T-helper 2 cell treated with Interferon-gamma antibody and Interleukin-4, amounts not matched to agents 100 ng/mL and 5 ng/mL, for 36 hours (primary cell): ENCODE results near the gene PPM1G. TPM values are rescaled to one million over a fixed set of nuclear protein-coding genes. Genes with fewer than 3 reads are reported as not detected.

Experiments
- intact Hi-C: fragments of 100-400 bp; cut with micrococcal nuclease; formaldehyde crosslinking; loops from one replicate; pipeline ENCODE4 v1.15.1; 2023
- total RNA-seq: library from RNA; stranded (reverse); gene quantifications from 2 replicates; pipeline ENCODE4 v1.2.3, GENCODE V29; 2022

The PPM1G gene
- total RNA-seq, 1 donor from 2014 or later: 120 TPM

DNA sequence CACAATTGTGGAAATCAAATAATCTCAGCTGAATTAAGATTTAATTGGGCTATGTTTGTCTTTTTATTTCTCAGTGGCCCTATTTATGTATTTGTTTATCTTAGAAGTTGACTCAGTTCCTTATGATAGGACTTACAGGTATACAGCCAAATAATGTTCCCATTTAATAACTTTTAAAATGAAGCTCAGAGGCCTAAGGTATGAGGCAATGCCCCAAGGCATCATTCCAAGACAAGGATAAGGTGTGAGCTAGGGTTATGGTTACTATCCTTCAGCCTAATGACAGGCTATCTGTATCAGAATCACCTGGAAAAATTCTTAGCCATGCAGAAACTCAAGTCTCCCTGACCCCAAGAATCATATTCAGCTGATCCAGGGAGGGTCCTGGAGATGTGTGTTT, 11.6 kb upstream of the PPM1G start:
- intact Hi-C loops: no loop called here

DNA sequence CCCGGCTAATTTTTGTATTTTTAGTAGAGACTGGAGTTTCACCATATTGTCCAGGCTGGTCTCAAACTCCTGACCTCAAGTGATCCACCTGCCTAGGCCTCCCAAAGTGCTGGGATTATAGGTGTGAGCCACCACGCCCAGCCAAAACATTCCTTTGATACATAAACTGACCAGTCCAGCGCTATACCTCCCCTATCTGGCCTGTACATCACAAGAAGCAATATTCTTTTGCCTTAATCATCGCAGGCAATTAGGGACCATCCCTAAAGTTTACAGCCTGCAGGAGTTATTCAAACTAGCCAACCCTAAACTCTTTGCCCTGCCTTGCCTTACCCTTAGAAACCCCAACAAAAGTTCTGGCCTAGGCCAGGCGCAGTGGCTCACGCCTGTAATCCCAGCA, 6.8 kb upstream of the PPM1G start:
- intact Hi-C loops: no loop called here

DNA sequence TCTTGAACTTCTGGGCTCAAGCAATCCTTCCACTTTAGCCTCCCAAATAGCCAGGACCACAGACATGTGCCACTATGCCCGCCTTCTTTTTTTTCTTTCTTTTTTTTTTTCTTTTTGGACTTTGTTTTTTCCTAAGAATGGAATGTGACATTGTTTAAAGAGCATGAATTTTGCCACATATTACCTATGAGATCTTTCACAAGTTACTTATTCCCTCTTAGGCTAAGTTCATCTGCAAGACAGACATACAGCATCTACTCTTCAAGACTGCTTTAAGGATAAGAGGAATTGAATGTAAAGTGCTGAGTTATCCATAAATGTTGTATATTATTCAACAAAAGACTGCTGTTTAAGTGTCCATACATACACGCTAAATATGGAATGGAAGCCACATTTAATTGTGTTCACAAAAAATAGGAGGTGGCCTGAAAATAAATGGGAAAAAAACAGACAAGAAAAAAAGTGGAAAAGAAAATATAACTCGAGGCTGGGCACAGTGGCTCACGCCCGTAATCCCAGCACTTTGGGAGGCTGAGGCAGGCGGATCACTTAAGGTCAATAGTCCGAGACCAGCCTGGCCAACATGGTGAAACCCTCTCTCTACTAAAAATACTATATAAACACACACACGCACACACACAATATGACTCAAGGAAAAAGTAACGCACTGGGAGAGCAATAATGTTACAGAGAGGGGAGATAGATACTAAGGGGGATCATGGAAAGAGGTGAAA, 3.2 kb upstream of the PPM1G start:
- intact Hi-C loops: no loop called here

DNA sequence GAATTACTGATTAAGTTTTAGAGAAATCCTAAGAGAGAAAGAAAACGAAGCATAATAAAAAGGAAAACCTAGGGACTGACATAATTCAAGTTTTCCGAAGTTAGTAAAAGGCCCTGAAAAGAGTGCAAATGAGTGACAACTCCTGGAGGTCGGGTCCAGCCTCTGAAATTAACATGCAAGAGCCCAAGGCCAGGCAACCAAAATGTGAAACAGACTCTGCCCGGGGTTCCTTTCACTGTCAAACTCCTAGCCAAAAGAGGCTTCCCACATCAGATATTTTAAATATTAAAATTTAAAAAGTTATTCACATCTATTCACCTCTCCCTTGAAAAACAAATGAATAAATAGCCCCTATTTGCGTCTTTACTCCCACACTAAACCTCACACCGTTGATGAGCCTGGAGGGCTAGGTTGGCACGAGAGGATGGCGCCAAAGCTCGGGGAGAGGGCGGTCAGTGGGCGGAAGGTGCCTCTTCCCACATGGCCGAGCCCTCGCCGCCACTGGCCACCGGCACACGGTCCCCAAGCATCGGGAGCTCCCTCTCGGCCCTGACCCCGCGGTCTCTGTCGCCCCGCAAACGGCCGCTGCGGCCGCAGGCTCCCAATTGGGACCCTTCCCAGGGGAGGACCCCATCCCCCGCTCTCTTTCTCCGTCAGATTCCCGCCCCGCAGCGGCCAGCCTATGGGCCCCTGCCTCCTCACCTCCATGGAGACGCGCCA, 630 bp downstream of the PPM1G start:
- intact Hi-C loops: loop anchor here (1.0 to 10.0 kb wide), 8 partner anchors 20 to 275 kb away; partner anchors contain the start of genes EIF2B4, GTF3C2, IFT172 and NRBP1

DNA sequence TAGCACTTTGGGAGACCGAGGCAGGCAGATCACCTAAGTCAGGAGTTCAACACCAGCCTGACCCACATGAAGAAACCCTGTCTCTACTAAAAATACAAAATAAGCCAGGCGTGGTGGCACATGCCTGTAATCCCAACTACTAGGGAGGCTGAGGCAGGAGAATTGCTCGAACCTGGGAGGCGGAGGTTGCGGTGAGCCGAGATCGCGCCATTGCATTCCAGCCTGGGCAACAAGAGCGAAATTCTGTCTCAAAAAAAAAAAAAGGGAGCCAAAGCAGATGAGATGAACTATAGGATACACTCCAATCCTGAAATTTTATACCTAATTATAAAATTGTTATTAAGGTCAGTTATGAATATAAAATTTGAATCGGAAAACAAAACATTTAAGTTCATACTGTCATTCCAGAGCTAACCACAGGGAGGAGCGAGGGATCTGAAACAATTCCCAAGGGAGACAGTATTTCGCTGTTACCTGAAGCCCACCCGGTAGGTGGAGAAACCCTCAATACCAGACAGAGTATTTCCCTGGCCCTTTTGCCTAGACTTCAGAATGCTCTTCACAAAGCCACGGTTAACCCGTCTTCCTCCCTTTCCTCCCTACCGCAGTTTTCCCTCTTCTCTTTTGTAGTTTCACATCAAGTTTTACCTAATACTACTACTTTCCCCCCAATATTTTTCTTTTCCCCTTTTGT, 1.4 kb downstream of the PPM1G start:
- intact Hi-C loops: loop anchor here (10.0 kb wide), 1 partner anchor 257 kb away; the partner anchor contains the start of genes SLC4A1AP and SUPT7L

DNA sequence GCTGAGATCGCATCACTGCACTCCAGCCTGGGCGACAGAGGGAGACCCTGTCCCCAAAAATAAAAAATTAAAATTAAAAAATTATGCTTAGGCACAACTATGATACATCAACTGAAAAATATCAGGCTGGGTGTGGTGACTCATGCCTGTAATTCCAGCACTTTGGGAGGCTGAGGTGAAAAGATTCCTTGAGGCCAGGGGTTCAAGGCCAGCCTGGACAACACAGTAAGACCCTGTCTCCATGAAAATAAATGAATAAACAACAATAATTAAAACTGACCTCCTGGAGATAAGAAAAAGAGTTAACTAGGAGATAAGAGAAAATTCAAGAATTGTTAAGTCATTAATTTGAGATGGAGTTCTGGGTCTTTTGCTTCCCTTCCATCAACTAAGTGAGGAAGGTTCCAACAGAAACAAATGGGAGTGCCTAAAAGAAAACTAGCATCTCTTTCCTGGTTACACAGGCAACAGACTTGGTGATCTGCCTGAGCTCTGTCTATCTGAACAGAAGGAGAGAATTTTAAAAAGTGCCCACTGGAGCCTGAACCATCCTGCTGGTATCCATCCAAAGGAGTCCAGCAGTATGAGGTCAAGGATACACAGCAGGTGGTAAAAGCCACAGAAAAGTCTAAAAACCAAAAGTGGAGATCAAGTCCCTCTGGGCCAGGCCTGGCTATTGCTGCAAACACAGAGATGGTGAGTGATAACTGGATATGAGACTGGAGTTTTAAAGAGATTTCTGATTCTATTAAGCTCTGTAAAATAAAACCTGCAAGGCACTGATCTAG, 8.8 kb downstream of the PPM1G start:
- intact Hi-C loops: loop anchor here (10.0 kb wide), 1 partner anchor 264 kb away; the partner anchor contains the start of genes SLC4A1AP and SUPT7L

DNA sequence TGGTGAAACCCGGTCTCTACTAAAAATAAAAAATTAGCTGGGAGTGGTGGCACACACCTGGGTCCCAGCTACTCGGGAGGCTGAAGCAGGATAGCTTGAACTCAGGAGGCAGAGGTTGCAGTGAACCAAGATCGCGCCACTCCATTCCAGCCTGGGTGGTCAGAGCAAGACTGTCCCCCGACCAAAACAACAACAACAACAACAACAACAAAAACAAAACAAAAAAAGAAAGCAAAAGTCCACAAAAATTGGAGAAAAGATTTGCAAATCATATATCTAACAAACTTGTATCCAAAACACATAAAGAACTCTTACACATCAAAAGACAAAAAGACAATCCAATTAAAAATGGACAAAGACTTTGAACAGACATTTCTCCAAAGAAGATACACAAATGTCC, 10.4 kb downstream of the PPM1G start:
- intact Hi-C loops: no loop called here

DNA sequence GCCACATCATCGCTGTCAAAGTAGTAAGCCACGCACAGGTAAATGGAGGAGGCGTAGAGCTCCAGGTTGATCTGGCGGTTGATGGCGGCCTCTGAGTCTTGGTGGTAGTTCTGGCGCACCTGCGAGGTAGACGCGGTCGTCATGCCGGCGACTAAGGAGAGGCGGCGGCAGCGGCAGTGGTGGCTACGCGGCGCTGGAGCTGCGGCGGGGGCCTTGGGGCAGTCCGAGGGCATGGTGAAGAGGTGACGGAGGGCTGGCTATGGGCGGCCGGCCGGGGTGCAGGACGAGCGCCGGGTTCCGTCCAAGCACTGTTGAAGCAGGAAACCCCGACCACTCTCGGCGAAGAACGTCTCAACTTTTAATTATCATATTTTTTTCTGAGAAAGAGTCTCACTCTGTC, 16.2 kb downstream of the PPM1G start:
- intact Hi-C loops: no loop called here

DNA sequence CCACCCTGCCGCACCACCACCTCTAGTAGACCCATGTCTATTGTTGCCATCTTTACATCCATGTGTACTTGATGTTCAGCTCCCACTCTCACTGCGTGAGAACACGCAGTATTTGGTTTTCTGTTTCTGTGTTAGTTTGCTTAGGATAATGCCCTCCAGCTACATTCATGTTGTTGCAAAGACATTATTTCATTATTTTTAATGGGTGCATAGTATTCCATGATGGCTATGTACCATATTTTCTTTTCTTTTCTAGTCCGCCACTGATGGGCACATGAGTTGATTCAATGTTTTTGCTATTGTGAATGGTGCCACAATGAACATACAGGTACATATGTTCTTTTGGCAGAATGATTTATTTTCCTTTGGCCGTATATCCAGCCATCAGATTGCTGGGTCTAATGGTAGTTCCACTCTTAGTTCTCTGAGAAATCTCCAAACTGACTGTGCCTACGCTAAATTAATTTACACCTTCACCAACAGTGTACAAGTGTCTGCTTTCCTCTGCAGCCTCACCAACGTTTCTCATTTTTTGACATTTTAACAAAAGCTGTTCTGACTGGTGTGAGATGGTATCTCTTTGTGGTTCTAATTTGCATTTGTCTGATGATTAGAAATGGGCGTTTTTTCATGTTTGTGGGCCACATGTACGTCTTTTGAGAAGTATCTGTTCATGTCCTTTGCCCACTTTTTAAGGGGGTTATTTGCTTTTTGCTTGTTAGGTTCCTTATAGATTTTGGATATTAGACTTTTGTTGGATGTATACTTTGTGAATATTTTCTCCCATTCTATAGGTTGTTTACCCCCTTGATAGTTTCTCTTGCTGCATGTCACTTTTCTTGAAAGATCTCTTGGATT, 18.3 kb downstream of the PPM1G start:
- intact Hi-C loops: no loop called here

DNA sequence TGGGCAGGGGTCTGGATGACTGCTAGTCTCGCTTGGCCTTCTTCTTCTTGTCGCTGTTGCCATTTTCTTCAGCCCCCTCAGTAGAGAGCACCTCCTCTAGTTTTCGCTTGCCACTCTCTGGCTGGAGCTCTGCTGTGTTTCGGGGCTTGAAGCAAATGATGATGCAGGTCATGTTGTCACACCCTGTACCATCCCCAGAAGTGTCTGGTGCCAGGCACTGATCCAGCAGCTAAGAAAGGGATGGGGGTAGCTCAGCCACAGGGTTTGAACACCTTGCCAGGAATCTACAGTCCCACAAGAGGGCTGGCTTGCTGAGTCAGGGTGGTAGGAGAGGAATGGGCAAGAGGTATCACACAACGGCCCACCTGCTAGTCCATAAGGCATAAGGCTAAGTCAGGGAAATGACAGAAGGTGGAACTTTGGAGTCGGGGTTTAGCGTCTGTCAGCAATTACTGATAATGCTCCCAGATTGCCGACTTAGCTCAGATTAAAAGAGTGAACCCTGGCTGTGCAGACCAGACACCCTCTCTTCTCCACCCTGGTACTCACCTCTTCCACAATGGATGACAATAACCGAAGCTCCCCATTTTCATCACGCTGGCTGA, 27.7 kb downstream of the PPM1G start:
- intact Hi-C loops: no loop called here

DNA sequence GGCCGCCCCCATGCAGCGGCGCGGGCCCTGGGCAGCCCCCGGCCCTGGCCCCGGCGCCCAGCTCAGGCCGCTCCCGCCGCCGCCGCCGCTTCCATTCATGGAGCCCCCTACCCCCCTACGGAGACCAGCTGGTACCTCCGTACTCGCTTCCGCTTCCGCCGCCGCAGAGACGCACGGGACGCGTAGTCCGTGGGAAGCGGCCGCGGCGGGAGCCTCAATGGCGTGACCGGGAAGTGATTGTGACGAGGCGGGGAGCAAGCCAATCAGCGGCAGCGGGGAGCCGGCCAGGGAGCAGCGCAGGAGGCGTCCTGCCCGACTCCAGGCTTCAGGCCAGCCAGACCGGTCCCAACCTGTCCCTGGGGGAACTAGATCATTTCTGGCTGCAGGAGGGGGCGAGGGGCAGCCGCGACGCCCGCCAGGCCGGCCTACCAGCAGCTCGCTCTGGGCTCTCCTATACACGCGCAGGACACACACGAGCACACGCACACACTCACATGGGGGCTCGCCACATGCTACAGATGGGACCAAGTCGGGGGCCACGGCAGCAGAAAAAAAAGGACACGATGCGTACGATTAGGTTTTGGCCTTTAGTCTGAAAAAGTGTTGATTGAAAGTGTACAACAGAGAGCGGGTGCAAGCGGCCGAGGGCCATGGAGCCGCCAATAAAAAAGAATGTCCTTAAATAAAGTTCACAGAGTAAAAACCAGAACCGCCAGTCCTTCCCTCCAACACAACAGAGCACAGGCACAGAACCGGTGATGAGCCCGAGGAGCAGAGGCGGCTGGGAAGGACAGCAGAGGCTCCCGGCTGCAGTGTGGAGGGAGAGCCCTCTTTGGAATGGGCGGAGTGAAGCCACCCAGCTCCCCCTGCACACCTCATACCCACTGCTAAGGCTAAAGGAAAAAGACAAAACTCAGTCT, 28.5 kb downstream of the PPM1G start, which contains the start of gene ZNF513:
ZNF513 (minus strand) TSS at position 109 of the 920 bp plus-strand sequence. CDS start 208 bp downstream, outside the sequence.
- intact Hi-C loops: loop anchor here (1.0 kb wide), 4 partner anchors 11 to 47 kb away; partner anchors contain the start of genes EIF2B4, GTF3C2, NRBP1 and PPM1G

DNA sequence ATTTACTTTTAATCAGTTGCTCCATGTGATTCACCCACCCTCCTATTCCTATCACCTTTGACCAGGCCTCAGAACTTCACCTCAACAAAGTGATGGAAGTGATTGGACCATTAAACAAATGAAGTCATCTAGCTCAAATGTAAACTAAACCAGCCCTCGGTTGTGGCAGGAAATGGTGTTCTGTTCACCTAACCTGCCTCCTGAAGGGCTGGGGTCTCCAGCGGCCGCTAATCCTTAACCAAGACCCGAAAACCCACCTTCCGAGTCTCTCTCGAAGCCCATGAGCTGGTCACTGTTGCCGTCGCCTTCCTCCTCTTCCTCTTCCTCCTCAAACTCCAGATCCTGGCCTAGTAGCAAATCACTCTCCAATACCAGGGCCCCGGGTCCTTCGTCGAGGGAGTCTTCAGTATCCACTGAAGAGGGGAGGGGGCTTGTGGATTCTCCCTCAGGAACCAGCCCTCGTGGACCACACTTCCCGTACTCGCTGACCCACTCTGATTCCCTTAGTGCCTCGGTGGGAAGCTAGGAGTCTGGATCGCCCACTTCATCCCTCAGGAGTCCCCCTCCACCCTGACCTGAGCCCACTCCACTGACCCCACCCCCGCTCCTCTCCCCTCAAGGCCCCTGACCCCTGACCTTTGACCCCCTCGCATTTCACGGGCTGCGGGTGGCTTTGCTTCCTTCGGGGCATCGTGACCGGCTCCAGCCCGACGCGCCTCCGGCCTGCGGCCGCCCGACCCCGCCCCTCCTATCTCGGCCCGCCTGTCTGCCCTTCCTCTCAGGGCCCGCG, 29.4 kb downstream of the PPM1G start:
- intact Hi-C loops: loop anchor here (1.0 kb wide), 4 partner anchors 10 to 48 kb away; partner anchors contain the start of genes EIF2B4, GTF3C2, NRBP1 and PPM1G

DNA sequence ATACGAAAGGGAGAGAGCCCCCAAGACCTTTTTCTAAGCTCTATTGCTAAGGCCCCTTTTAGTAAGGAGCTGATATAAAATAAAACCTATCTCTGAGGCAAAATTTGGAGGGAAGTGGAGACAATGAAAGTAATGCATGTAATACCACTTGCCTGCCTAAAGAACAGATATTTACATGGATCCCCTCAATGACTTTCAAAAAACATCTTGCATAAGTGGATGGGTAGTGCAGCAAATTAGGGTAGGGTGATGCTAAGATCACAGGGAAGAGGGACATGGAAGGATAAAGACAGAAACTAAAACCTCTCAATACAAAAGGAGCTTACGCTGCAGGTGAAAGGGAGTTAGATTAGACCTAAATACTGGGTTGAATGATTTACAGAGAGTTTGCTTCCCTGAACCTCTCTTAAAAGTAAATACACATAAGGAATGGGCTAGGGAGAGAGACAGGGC, 30.0 kb downstream of the PPM1G start:
- intact Hi-C loops: no loop called here

DNA sequence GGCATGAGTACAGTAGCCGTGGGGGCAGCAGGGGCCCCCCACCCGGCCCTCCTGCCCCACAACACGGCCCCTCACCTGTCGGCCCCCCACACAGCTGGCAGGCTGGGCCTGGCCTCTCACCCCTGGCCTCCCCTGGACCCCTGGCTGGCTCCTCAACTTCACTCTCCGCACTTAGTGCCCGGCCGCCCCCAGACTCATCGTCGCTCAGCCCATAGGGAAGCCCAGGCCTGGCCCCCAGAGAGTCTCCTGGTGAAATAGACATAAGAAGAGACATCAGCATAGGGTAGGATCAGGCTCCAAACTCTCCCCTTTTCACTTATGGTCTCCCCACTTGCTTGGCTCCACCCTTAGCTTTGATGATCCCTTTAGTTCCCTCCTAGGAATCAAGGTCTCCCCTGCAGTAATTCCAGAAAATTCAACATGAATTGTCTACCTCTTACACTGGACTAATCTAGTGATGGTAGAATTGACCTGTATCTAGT, 30.5 kb downstream of the PPM1G start:
- intact Hi-C loops: no loop called here

DNA sequence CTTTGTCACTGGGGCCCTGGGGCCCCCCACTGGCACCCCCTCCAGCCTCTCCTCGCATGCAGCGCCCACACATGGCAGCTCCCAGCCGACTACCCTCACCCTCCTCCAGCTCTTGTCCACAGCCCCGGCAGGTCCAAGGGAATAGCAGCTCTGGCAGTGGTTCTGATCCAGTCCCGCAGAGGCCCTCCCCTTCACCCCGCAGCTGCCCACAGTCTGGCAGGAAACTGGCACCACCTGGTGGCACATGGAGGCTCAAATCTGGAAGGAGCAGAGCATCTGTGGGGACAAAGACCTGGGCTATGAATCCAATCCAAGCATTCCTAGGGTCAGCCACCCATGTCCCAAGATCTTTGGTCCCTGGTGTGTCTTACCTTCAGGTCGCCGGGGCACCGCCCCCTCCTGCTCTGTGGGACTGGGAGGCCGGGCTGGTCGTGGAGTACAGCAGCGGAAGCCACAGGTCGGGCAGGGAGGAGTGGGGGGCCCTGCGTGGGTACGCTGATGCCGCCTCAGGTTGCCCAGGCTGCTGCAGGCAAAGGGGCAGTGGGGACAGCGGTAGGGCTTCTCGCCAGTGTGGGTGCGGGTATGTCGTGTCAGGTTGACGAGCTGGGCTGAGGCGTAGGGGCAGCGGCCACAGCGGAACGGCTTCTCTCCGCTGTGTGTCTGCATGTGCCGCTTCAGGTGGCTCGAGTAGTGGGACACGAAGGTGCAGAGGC, 31.1 kb downstream of the PPM1G start:
- intact Hi-C loops: no loop called here

DNA sequence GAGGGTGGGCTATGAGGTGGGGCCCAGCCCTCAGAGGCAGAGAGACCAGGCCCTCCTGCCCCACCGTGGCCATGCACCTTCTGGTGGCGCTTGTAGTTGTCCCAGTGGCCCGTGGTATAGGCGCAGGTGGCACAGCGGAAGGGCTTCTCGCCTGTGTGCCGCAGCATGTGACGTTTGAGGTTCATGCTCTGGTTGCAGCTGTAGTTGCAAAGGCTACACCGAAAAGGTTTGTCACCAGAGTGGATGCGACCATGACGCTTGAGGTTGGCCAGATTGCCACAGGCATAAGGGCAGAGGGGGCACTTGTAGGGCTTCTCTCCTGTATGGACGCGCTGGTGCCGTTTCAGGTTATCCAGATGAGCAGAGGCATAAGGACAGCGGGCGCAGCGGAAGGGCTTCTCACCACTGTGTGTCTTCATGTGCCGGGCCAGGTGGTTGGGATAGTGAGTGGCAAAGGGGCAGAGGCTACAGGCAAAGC, 31.7 kb downstream of the PPM1G start:
- intact Hi-C loops: no loop called here
